ENCODE measurements around the gene TUBGCP6.

Gene TUBGCP6

DNA sequence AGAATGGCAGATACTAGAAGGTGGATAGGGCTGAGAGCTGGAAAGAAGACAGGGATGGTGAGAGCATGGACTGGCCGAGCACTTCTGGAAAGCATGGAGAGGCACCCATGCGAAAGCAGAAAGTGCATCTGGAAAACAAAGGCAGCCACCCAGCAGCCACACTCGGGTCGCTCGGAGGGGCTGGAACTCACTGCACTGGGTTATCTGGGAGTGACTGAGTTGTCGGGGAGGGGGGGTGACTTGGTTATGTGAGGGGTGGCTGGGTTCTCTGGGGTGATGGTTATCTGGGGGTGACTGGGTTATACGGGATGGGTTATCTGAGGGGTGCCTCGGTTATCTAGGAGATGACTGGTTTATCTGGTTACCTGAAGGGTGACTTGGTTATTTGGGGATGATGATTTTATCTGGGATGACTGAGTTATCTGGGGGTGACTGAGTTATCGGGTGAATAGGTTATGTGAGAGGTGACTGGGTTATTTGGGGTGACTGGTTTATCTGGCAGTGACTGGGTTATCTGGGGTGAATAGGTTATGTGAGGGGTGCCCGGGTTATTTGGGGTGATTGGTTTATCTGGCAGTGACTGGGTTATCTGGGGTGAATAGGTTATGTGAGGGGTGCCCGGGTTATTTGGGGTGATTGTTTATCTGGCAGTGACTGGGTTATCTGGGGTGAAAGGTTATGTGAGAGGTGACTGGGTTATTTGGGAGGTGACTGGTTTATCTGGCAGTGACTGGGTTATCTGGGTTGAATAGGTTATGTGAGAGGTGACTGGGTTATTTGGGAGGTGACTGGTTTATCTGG lies 76.9 kb downstream of the TUBGCP6 start:
- FAIRE-seq: no peak

Measured in colon (tissue), 2 donors.